ENCODE measurements around the gene ABHD8. TPM values are rescaled to one million over a fixed set of nuclear protein-coding genes. Genes with fewer than 3 reads are reported as not detected.
A peak's percentile ranks its signal among the peaks of the same experiment; 100 is the strongest.

Gene ABHD8
- total and polyA plus RNA-seq, 2 experiments from 2014 or later, result 5.5 to 16.5 TPM

GRCh38 chr19:17327654-17328516 lies 24.7 kb upstream of the ABHD8 start:
- ATAC-seq (peak; percentile 72), DNase-seq (ENCODE audit: low spot score) (peak; percentile 98)
- H3K27me3 Mint-ChIP-seq (ENCODE audit: insufficient read depth, low read depth, poor library complexity), result peaks cover 20% of the 10 kb centered on the region
- peaks cover 9% of the 10 kb centered on the region; the same call in 1 of the 2 replicates for H3K27me3 ChIP-seq (ENCODE audit: insufficient read depth)
- no peaks in the 10 kb centered on the region for H3K79me2 ChIP-seq (replicated peaks; ENCODE audit: insufficient read depth)
- peak overlapping the region; percentile 89 for H3K27ac ChIP-seq (ENCODE audit: low read depth)
- H3K27ac Mint-ChIP-seq, result peak overlapping the region; percentile 96
- peak overlapping the region; percentile 90 for H3K4me3 Mint-ChIP-seq
- peak overlapping the region; percentile 90 for H3K4me3 ChIP-seq
- H3F3A ChIP-seq (replicated peaks; ENCODE audit: low read depth), result peaks cover 26% of the 10 kb centered on the region
- no peaks in the 10 kb centered on the region; the same call in 1 of the 2 replicates for H4K20me1 ChIP-seq (replicated peaks; ENCODE audit: insufficient read depth)
- H3K4me1 ChIP-seq (ENCODE audit: insufficient read depth), result peaks cover 20% of the 10 kb centered on the region
- peaks cover 22% of the 10 kb centered on the region for H3K4me1 Mint-ChIP-seq
- H3K4me2 ChIP-seq, result peak overlapping the region; percentile 93
- H3K9me2 ChIP-seq (ENCODE audit: insufficient read depth), result no peaks in the 10 kb centered on the region
- peaks cover 21% of the 10 kb centered on the region for H3K36me3 Mint-ChIP-seq (ENCODE audit: low read depth)
- H3K9me3 Mint-ChIP-seq, result peaks cover 2% of the 10 kb centered on the region; the same call in 1 of the 3 replicates
- peak; percentile 55 to 85 for TF ChIP-seq CTCF (conservative IDR thresholded peaks at IDR 0.05; ENCODE audit: low read depth in 2 of 2)
- peak; percentile 84 for TF ChIP-seq POLR2AphosphoS5 (IDR thresholded peaks at IDR 0.05; ENCODE audit: low read depth)
- TF ChIP-seq CREB1 (CRISPR knock-in tag; IDR thresholded peaks at IDR 0.05; ENCODE audit: low read depth), result peak; percentile 59; the same call in 1 of the 2 replicates
- no peak for TF ChIP-seq STAT1 (IDR thresholded peaks at IDR 0.05; ENCODE audit: unreplicated experiment)
- H3K36me3 ChIP-seq (ENCODE audit: insufficient read depth), result no peaks in the 10 kb centered on the region
- H2AFZ ChIP-seq, result peak overlapping the region; percentile 63

- Histone ChIP-seq H3K4me3 (peak overlapping the region; percentile 90), H3K27ac (ENCODE audit: low read depth) (peak overlapping the region; percentile 89)
- TF ChIP-seq CREB1 (CRISPR knock-in tag; IDR thresholded peaks at IDR 0.05; ENCODE audit: low read depth) (no peak), REST (IDR thresholded peaks at IDR 0.05; ENCODE audit: unreplicated experiment) (no peak), CTCF (conservative IDR thresholded peaks at IDR 0.05; ENCODE audit: low read depth in 2 of 2) (no peak), POLR2AphosphoS5 (IDR thresholded peaks at IDR 0.05; ENCODE audit: low read depth) (no peak)
Measured at GRCh38 chr19:17327068-17327653, 23.9 kb upstream of the ABHD8 start.

More at GRCh38 chr19:17327068-17327653, 23.9 kb upstream of the ABHD8 start:
- H3K36me3 Mint-ChIP-seq (ENCODE audit: low read depth), result peaks cover 21% of the 10 kb centered on the region
- ATAC-seq (peak; percentile 2), DNase-seq (ENCODE audit: low spot score) (no peak)
- peaks cover 18% of the 10 kb centered on the region for H3K27me3 Mint-ChIP-seq (ENCODE audit: insufficient read depth, low read depth, poor library complexity)
- H3K27me3 ChIP-seq (ENCODE audit: insufficient read depth), result peaks cover 9% of the 10 kb centered on the region; the same call in 1 of the 2 replicates
- peak overlapping the region; percentile 90 for H3K4me3 Mint-ChIP-seq
- H4K20me1 ChIP-seq (replicated peaks; ENCODE audit: insufficient read depth), result no peaks in the 10 kb centered on the region; the same call in 1 of the 2 replicates
- peak overlapping the region; percentile 96 for H3K27ac Mint-ChIP-seq
- peaks cover 33% of the 10 kb centered on the region for H3F3A ChIP-seq (replicated peaks; ENCODE audit: low read depth)
- H2AFZ ChIP-seq, result no peak overlapping the region
- H3K79me2 ChIP-seq (replicated peaks; ENCODE audit: insufficient read depth), result no peaks in the 10 kb centered on the region
- H3K36me3 ChIP-seq (ENCODE audit: insufficient read depth), result no peaks in the 10 kb centered on the region
- H3K9me2 ChIP-seq (ENCODE audit: insufficient read depth), result no peaks in the 10 kb centered on the region
- no peaks in the 10 kb centered on the region; the same call in 2 of the 3 replicates for H3K9me3 Mint-ChIP-seq
- peaks cover 28% of the 10 kb centered on the region for H3K4me1 Mint-ChIP-seq
- peaks cover 25% of the 10 kb centered on the region for H3K4me1 ChIP-seq (ENCODE audit: insufficient read depth)
- H3K4me2 ChIP-seq, result peak overlapping the region; percentile 93
